ENCODE data around the gene GRK4. TPM values are rescaled to one million over a fixed set of nuclear protein-coding genes. Genes with fewer than 3 reads are reported as not detected.

GRK4 gene
- total RNA-seq, 4 donors from 2014 or later: 1.0 to 9.4 (median 6.0) TPM; not detected in 1

GRCh38 chr4:2948895-2949781 is 14.2 kb upstream of the GRK4 start:
- H3K27ac ChIP-seq: no peak overlapping the region
- no peaks in the 10 kb centered on the region for H3K27me3 ChIP-seq
- H3K4me1 ChIP-seq: no peaks in the 10 kb centered on the region
- H3K9me3 ChIP-seq: no peaks in the 10 kb centered on the region
- DNase-seq: no peak
- intact Hi-C loops (cut with DNase I; ENCODE audit: low total_unique reads): no loop called here
- H3K36me3 ChIP-seq: no peaks in the 10 kb centered on the region
- no peak overlapping the region for H3K4me3 ChIP-seq
- TF ChIP-seq CTCF (IDR thresholded peaks at IDR 0.05) (no peak), POLR2A (IDR thresholded peaks at IDR 0.05) (no peak)

DNA sequence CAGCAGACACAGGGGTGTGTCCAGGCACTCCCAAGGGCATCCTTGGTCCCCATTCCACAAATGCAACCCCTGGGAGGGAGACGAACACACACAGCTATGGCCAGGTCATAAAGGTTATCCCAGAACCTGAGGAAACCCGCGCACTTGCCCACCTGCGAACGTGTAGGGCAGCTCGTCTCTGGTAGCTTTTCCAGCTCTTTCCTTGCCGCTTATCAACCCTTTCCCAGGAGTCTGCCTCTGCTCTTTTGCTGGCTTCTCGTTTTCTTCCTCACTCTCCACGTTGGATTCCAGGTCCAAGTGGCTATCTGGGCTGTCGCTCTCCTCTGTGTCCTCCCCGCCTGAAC is 13.6 kb upstream of the GRK4 start:
- Histone ChIP-seq H3K4me3 (no peak overlapping the region), H3K27ac (no peak overlapping the region), H3K36me3 (no peaks in the 10 kb centered on the region), H3K27me3 (no peaks in the 10 kb centered on the region), H3K9me3 (no peaks in the 10 kb centered on the region), H3K4me1 (no peaks in the 10 kb centered on the region)
- DNase-seq: no peak
- intact Hi-C loops (cut with DNase I; ENCODE audit: low total_unique reads): no loop called here
- TF ChIP-seq POLR2A (IDR thresholded peaks at IDR 0.05) (no peak), CTCF (IDR thresholded peaks at IDR 0.05) (no peak)

DNA sequence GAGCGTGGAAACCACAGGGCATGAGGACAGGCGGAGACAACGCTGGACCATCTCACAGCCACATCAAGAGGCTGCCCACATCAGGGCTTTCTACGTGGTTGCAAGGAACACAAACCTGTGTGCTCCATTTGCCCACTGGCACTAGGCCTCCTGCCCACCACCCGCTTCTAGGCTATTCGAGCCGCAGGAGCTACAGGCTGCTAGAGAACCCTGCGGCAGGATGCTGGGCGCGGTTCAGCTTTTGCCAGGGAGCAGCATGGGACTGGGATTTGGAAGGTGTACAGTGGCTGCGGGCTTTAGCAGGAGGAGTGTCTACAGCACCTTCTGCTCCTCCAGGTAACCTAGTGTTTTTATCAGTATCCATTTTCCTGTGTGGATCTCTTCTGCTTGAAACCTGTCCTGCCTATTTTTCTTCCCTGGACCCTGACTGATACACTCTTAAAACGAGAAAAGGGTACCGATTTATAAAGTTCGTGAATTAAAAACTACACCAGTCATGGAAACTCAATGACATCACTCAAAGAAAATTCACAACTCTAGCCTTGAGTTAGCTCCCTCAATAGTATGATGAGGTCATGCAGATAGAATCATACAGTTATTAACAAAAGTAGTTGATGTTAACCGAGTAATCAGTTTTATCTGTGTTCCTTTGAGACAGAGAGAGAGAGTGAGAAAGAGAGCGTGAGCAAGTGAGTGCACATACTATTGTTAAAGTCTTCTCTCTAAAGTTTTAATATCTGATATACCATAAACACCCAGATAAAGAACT is 13.0 kb upstream of the GRK4 start:
- H3K27me3 ChIP-seq: no peaks in the 10 kb centered on the region
- TF ChIP-seq POLR2A (IDR thresholded peaks at IDR 0.05): no peak
- no peak for TF ChIP-seq CTCF (IDR thresholded peaks at IDR 0.05)
- DNase-seq: no peak
- intact Hi-C loops (cut with DNase I; ENCODE audit: low total_unique reads): no loop called here
- no peak overlapping the region for H3K4me3 ChIP-seq
- H3K27ac ChIP-seq: no peak overlapping the region
- H3K36me3 ChIP-seq: no peaks in the 10 kb centered on the region
- H3K4me1 ChIP-seq: no peaks in the 10 kb centered on the region
- no peaks in the 10 kb centered on the region for H3K9me3 ChIP-seq

DNA sequence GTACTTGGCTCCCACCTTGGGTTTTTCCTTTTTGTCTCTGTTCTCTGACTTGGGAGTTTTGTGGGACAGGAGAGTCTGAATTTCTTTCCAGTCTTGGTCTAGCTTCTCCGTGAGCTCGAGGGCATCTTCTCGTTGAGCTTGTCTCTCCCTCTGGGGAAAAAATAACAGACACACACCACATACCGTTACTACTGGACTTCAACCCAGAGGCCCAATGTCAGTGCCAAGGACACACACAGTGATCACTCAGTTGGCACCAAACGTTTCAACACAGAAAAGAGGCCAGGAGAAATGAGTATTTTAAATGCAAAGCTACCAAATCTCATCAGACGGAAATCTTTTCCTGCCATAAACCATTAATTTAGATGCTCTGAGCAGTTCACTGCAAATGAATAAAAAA is 9.9 kb upstream of the GRK4 start:
- TF ChIP-seq POLR2A (IDR thresholded peaks at IDR 0.05): no peak
- TF ChIP-seq CTCF (IDR thresholded peaks at IDR 0.05): no peak
- Histone ChIP-seq H3K4me3 (no peak overlapping the region), H3K27me3 (no peaks in the 10 kb centered on the region), H3K4me1 (no peaks in the 10 kb centered on the region), H3K9me3 (no peaks in the 10 kb centered on the region), H3K36me3 (no peaks in the 10 kb centered on the region), H3K27ac (no peak overlapping the region)
- intact Hi-C loops (cut with DNase I; ENCODE audit: low total_unique reads): no loop called here
- no peak for DNase-seq
